GM12878 (cell line): ENCODE data around the gene MRPL20. TPM values are rescaled to one million over a fixed set of nuclear protein-coding genes. Genes with fewer than 3 reads are reported as not detected.

Experiments used
- ASH2L ChIP-seq: fragments of 300-600, 200-600 bp; sonication (generic); IDR thresholded peaks from 2 replicates; pipeline ENCODE4 v1.6.1; 2017; ENCODE audit warnings: low read depth, mild to moderate bottlenecking, borderline replicate concordance
- DPF2 ChIP-seq: fragments of 450-650 bp; IDR thresholded peaks from 2 replicates; pipeline ENCODE4 v1.6.1; 2017; ENCODE audit warnings: mild to moderate bottlenecking
- EGR1 ChIP-seq, 2 experiments: IDR thresholded peaks; 1 replicate in 1 of 2; 2 replicates in 1 of 2; pipeline ENCODE4 v1.6.1; 2011 to 2012; ENCODE audit warnings: low read depth in 2 of 2, low read length in 2 of 2, borderline replicate concordance in 1 of 2, mild to moderate bottlenecking in 1 of 2, moderate library complexity in 1 of 2
- JUND ChIP-seq: IDR thresholded peaks from 2 replicates; pipeline ENCODE4 v1.6.1; 2012; ENCODE audit warnings: low read depth, mild to moderate bottlenecking, low read length, improper control_type of control experiment, moderate library complexity
- MEF2A ChIP-seq: IDR thresholded peaks from 2 replicates; pipeline ENCODE4 v1.6.1; 2011; ENCODE audit warnings: low read depth, mild to moderate bottlenecking, low read length, moderate library complexity; ENCODE audit not compliant: insufficient read depth
- PAX5 ChIP-seq: IDR thresholded peaks from 2 replicates; pipeline ENCODE4 v1.6.1; 2011; ENCODE audit warnings: low read depth, low read length, borderline replicate concordance
- PAX8 ChIP-seq: fragments of 450-650 bp; IDR thresholded peaks from 2 replicates; pipeline ENCODE4 v1.6.1; 2017; ENCODE audit warnings: mild to moderate bottlenecking, moderate library complexity
- RBBP5 ChIP-seq: fragments of 200-600 bp; sonication (generic); conservative IDR thresholded peaks from 2 replicates; pipeline ENCODE4 v1.6.1; 2016
- STAT1 ChIP-seq: fragments of 450-650 bp; conservative IDR thresholded peaks from 2 replicates; pipeline ENCODE4 v1.6.1; 2014; ENCODE audit warnings: antibody characterized with exemption, mild to moderate bottlenecking
- YBX1 ChIP-seq: fragments of 450-650 bp; IDR thresholded peaks from 2 replicates; pipeline ENCODE4 v1.6.1; 2016; ENCODE audit warnings: antibody characterized with exemption
- polyA plus RNA-seq, 11 experiments: library from polyadenylated mRNA; depleted of rRNA in 4 of 11; unstranded in 6 of 11; stranded (reverse) in 5 of 11; fragments of >200 nt; fragmentation: Nextera tagmentation in 4 of 11; fragmentation: Illumina TruSeq in 1 of 11; extraction: Ambion mirVana in 4 of 11; extraction: Trizol in 1 of 11; gene quantifications; 1 replicate in 1 of 11; 2 replicates in 10 of 11; pipeline versions ENCODE4 v1.2.1 to v1.2.3, GENCODE V29; 2011 to 2016; ENCODE audit warnings: inconsistent platforms in 2 of 11, missing spikeins in 2 of 11, low read depth in 1 of 11
- total RNA-seq, 4 experiments: library from RNA; depleted of rRNA in 3 of 4; stranded (reverse); fragments of >200 nt in 3 of 4; fragmentation: Illumina TruSeq in 1 of 4; extraction: Trizol in 1 of 4; gene quantifications; 2 replicates each; pipeline versions ENCODE4 v1.2.1 to v1.2.3, GENCODE V29; 2013 to 2021
- TF ChIP-seq, protein P1 (sequence below): fragments of 450-650 bp; formaldehyde crosslinking; IDR thresholded peaks from 2 replicates; pipeline ENCODE4 v1.4.0; 2022; ENCODE audit warnings: mild to moderate bottlenecking, moderate library complexity
- TF ChIP-seq, protein P2 (sequence below), 3 experiments: IDR thresholded peaks in 2 of 3; conservative IDR thresholded peaks in 1 of 3; 2 replicates each; pipeline ENCODE4 v1.5.1; 2011; ENCODE audit warnings: low read depth in 3 of 3, low read length in 3 of 3, mild to moderate bottlenecking in 3 of 3, control low read depth in 2 of 3, moderate library complexity in 2 of 3, inconsistent platforms in 1 of 3, mixed read lengths in 1 of 3; ENCODE audit not compliant: control insufficient read depth in 2 of 3, insufficient read depth in 1 of 3; ENCODE audit errors: extremely low read depth in 1 of 3
- TF ChIP-seq, protein P3 (sequence below): IDR thresholded peaks from 2 replicates; pipeline ENCODE4 v1.6.1; 2012; ENCODE audit warnings: low read depth, low read length, improper control_type of control experiment

Gene MRPL20
- total and polyA plus RNA-seq, 10 of the 15 experiments (the other 5 are each of a cell fraction or from before 2014, with no cell fraction given): 129 to 525 (median 255) TPM

DNA sequence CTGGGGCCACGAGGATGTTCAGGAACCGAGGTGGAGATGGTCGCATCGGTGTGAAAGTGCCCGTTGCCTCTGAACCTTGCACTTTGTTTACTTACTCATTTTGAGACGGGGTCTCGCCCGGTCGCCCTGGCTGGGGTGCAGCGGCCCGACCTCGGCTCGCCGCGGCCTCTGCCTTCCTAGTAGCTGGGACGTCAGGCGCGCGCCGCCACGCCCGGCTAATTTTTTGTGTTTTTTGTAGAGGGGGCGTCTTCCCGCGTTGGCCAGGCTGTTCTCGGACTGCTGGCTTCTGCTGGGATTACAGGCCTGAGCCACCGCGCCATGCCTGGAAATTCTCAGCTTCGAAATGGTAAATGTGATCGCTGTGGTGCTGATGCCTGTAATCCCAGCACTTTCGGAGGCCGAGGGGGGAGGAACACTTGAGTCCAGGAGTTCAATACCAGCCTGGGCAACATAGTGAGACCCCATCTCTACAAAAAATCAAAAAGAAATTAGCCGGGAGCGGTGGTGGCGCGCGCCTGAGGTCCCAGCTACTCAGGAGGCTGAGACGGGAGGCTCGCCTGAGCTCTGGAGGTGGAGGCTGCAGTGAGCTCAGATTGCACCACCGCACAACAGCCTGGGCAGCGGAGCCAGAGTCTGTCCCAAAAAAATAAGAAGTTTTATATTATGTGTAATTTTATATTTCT, 684 bp upstream of the MRPL20 start (continued):
- TF ChIP-seq, protein P1, sequence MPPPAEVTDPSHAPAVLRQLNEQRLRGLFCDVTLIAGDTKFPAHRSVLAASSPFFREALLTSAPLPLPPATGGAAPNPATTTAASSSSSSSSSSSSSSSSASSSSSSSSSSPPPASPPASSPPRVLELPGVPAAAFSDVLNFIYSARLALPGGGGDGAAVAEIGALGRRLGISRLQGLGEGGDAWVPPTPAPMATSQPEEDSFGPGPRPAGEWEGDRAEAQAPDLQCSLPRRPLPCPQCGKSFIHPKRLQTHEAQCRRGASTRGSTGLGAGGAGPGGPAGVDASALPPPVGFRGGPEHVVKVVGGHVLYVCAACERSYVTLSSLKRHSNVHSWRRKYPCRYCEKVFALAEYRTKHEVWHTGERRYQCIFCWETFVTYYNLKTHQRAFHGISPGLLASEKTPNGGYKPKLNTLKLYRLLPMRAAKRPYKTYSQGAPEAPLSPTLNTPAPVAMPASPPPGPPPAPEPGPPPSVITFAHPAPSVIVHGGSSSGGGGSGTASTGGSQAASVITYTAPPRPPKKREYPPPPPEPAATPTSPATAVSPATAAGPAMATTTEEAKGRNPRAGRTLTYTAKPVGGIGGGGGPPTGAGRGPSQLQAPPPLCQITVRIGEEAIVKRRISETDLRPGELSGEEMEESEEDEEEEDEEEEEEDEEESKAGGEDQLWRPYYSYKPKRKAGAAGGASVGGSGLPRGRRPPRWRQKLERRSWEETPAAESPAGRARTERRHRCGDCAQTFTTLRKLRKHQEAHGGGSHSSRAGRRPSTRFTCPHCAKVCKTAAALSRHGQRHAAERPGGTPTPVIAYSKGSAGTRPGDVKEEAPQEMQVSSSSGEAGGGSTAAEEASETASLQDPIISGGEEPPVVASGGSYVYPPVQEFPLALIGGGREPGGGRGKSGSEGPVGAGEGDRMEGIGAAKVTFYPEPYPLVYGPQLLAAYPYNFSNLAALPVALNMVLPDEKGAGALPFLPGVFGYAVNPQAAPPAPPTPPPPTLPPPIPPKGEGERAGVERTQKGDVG (CRISPR knock-in tag): no peak
- TF ChIP-seq YBX1 (no peak), DPF2 (peak; percentile 31; the same call in 1 of the 2 replicates), STAT1 (no peak), RBBP5 (no peak), MEF2A (no peak), EGR1 (IDR thresholded peaks at IDR 0.05; ENCODE audit: borderline replicate concordance in 1 of 2, low read depth in 2 of 2, low read length in 2 of 2) (0 out of 3 replicates have a peak, but pooled peaks of 1 of the 2 experiments have one; percentile 32), ASH2L (no peak), PAX5 (peak; percentile 69; the same call in 1 of the 2 replicates), JUND (0 out of 2 replicates have a peak, but pooled peaks have one; percentile 1), PAX8 (no peak)
- TF ChIP-seq, protein P2, sequence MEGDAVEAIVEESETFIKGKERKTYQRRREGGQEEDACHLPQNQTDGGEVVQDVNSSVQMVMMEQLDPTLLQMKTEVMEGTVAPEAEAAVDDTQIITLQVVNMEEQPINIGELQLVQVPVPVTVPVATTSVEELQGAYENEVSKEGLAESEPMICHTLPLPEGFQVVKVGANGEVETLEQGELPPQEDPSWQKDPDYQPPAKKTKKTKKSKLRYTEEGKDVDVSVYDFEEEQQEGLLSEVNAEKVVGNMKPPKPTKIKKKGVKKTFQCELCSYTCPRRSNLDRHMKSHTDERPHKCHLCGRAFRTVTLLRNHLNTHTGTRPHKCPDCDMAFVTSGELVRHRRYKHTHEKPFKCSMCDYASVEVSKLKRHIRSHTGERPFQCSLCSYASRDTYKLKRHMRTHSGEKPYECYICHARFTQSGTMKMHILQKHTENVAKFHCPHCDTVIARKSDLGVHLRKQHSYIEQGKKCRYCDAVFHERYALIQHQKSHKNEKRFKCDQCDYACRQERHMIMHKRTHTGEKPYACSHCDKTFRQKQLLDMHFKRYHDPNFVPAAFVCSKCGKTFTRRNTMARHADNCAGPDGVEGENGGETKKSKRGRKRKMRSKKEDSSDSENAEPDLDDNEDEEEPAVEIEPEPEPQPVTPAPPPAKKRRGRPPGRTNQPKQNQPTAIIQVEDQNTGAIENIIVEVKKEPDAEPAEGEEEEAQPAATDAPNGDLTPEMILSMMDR (IDR thresholded peaks at IDR 0.05 in 2 of 3, conservative IDR thresholded peaks at IDR 0.05 in 1 of 3; ENCODE audit: control insufficient read depth in 2 of 3, extremely low read depth in 1 of 3, insufficient read depth in 1 of 3, low read depth in 3 of 3, low read length in 3 of 3): 0 out of 6 replicates have a peak, but pooled peaks of 1 of the 3 experiments have one; percentile 16
- TF ChIP-seq, protein P3, sequence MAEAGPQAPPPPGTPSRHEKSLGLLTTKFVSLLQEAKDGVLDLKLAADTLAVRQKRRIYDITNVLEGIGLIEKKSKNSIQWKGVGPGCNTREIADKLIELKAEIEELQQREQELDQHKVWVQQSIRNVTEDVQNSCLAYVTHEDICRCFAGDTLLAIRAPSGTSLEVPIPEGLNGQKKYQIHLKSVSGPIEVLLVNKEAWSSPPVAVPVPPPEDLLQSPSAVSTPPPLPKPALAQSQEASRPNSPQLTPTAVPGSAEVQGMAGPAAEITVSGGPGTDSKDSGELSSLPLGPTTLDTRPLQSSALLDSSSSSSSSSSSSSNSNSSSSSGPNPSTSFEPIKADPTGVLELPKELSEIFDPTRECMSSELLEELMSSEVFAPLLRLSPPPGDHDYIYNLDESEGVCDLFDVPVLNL: no peak
